GM18520 (cell line): Measurements from ENCODE around the gene ZBTB7A.

ENCODE experiments used
- ATAC-seq: cut with Tn5 transposase; IDR thresholded peaks from one replicate; pipeline ENCODE4 v1.9.1; 2021; ENCODE audit not compliant: unreplicated experiment

ZBTB7A gene

GRCh38 chr19:4038661-4039423, 27.9 kb downstream of the ZBTB7A start:
- ATAC-seq, result no peak

GRCh38 chr19:4038057-4038456, 28.6 kb downstream of the ZBTB7A start:
- ATAC-seq, result no peak

GRCh38 chr19:4037301-4037949, 29.3 kb downstream of the ZBTB7A start:
- ATAC-seq, result no peak

GRCh38 chr19:4036576-4037300, 30.0 kb downstream of the ZBTB7A start:
- no peak for ATAC-seq

GRCh38 chr19:4035582-4035981, 31.1 kb downstream of the ZBTB7A start:
- ATAC-seq, result no peak

GRCh38 chr19:4035018-4035566, 31.6 kb downstream of the ZBTB7A start:
- no peak for ATAC-seq

- no peak for ATAC-seq
Measured at GRCh38 chr19:4034048-4035017, 32.4 kb downstream of the ZBTB7A start.

GRCh38 chr19:4033028-4033956, 33.4 kb downstream of the ZBTB7A start:
- no peak for ATAC-seq

GRCh38 chr19:4032436-4032835, 34.3 kb downstream of the ZBTB7A start:
- ATAC-seq, result no peak

- no peak for ATAC-seq
Measured at GRCh38 chr19:4031420-4031819, 35.3 kb downstream of the ZBTB7A start.

- no peak for ATAC-seq
Measured at GRCh38 chr19:4030981-4031380, 35.7 kb downstream of the ZBTB7A start.

- ATAC-seq, result no peak
Measured at GRCh38 chr19:4030552-4030951, 36.1 kb downstream of the ZBTB7A start.

GRCh38 chr19:4029247-4029614, 37.5 kb downstream of the ZBTB7A start:
- ATAC-seq, result no peak

GRCh38 chr19:4028334-4029246, 38.1 kb downstream of the ZBTB7A start:
- ATAC-seq, result no peak

GRCh38 chr19:4027146-4027545, 39.6 kb downstream of the ZBTB7A start:
- ATAC-seq, result no peak

GRCh38 chr19:4025317-4025716, 41.4 kb downstream of the ZBTB7A start:
- no peak for ATAC-seq

GRCh38 chr19:4023600-4024398, 42.9 kb downstream of the ZBTB7A start:
- no peak for ATAC-seq

GRCh38 chr19:4019578-4019977, 47.1 kb downstream of the ZBTB7A start:
- no peak for ATAC-seq
